T-cell (primary cell): ENCODE data around the gene TBCCD1. TPM values are rescaled to one million over a fixed set of nuclear protein-coding genes. Genes with fewer than 3 reads are reported as not detected.

Experiments
- ATAC-seq, 4 experiments: fragments of 200-7000 bp in 3 of 4; fragments of 150-1000 bp in 1 of 4; cut with Tn5 transposase; replicated peaks in 1 of 4; 1 replicate in 3 of 4; 2 replicates in 1 of 4; pipeline ENCODE4 v1.10.0; 2021; ENCODE audit warnings: moderate library complexity in 3 of 4, mild to moderate bottlenecking in 2 of 4, moderate number of reproducible peaks in 1 of 4
- CTCF ChIA-PET, 2 donors: fragments of 300-600 bp; sonication (Branson Sonifier 250); formaldehyde crosslinking; loops; one replicate each; lab custom pipeline; 2022; ENCODE audit warnings: antibody characterized with exemption in 2 of 2; lab: Charles Lee
- POLR2A ChIA-PET, 2 donors: fragments of 300-600 bp; sonication (Branson Sonifier 250); formaldehyde crosslinking; loops; one replicate each; lab custom pipeline; 2022; ENCODE audit warnings: antibody characterized with exemption in 2 of 2; lab: Charles Lee
- DNase-seq, 35 experiments: peaks; one replicate each; pipeline versions ENCODE4 v3.0.0 to v3.0.0-alpha.2; 2013 to 2023
- H3K27ac ChIP-seq: one replicate; pipeline ENCODE4 v1.5.1; 2013; ENCODE audit warnings: low read length
- H3K27me3 ChIP-seq, 2 experiments: replicated peaks in 1 of 2; 1 replicate in 1 of 2; 2 replicates in 1 of 2; pipeline versions ENCODE4 v1.6.1 to v1.7.0; 2013; ENCODE audit warnings: low read length in 1 of 2, mixed read lengths in 1 of 2; ENCODE audit not compliant: control insufficient read depth in 2 of 2, insufficient read depth in 2 of 2; ENCODE audit errors: extremely low read depth in 1 of 2
- H3K36me3 ChIP-seq, 2 donors: 1 replicate in 1 of 2; 2 replicates in 1 of 2; pipeline versions ENCODE4 v1.6.1 to v1.7.0; 2013; ENCODE audit warnings: low read length in 1 of 2; ENCODE audit not compliant: control insufficient read depth in 2 of 2, insufficient read depth in 1 of 2; ENCODE audit errors: extremely low read depth in 1 of 2
- H3K4me1 ChIP-seq, 2 experiments: 1 replicate in 1 of 2; 2 replicates in 1 of 2; pipeline versions ENCODE4 v1.6.1 to v1.7.0; 2013; ENCODE audit warnings: low read length in 2 of 2, mixed read lengths in 1 of 2; ENCODE audit not compliant: insufficient read depth in 2 of 2, control insufficient read depth in 1 of 2; ENCODE audit errors: extremely low read depth in 1 of 2
- H3K4me3 ChIP-seq, 2 donors: 1 replicate in 1 of 2; 2 replicates in 1 of 2; pipeline versions ENCODE4 v1.5.1 to v1.7.0; 2013; ENCODE audit warnings: mild to moderate bottlenecking in 2 of 2, low read length in 1 of 2, moderate library complexity in 1 of 2; ENCODE audit not compliant: control insufficient read depth in 1 of 2; ENCODE audit errors: extremely low read depth in 1 of 2
- H3K9me3 ChIP-seq: 2 replicates; pipeline ENCODE4 v1.7.0; 2013
- H3K27ac Mint-ChIP-seq, 2 donors: one replicate each; pipeline ENCODE4 v1.8.0; 2020 to 2021; ENCODE audit warnings: mild to moderate bottlenecking in 2 of 2, mixed read lengths in 2 of 2
- H3K27me3 Mint-ChIP-seq, 2 donors: one replicate each; pipeline ENCODE4 v1.8.0; 2021 to 2022; ENCODE audit warnings: mixed read lengths in 2 of 2
- H3K36me3 Mint-ChIP-seq: one replicate; pipeline ENCODE4 v1.8.0; 2021; ENCODE audit warnings: mixed read lengths
- H3K4me1 Mint-ChIP-seq, 3 donors: one replicate each; pipeline ENCODE4 v1.8.0; 2020 to 2022; ENCODE audit warnings: mixed read lengths in 3 of 3, mild to moderate bottlenecking in 1 of 3
- H3K4me3 Mint-ChIP-seq, 3 donors: one replicate each; pipeline ENCODE4 v1.8.0; 2020 to 2022; ENCODE audit warnings: mild to moderate bottlenecking in 3 of 3, mixed read lengths in 3 of 3, moderate library complexity in 3 of 3
- H3K9me3 Mint-ChIP-seq, 3 donors: one replicate each; pipeline ENCODE4 v1.8.0; 2020 to 2022; ENCODE audit warnings: mixed read lengths in 3 of 3
- WGBS: methylation state at CpG from one replicate; pipeline ENCODE4 v1.1.5; 2013; ENCODE audit warnings: missing lambda C conversion rate; ENCODE audit not compliant: insufficient coverage; 5-methylcytosine and 5-hydroxymethylcytosine counted together
- total RNA-seq, 35 experiments: library from RNA in 6 of 35; stranded (reverse) in 6 of 35; fragments of 120-200 nt in 1 of 35; gene quantifications; one replicate each; pipeline versions ENCODE4 v1.2.1 to v1.2.4 and lab custom pipeline; 2013 to 2026

The TBCCD1 gene
- total RNA-seq, 5 donors from 2014 or later (not counting 1 experiment from before 2014, with no cell fraction given) = 16.1 to 17.4 (median 16.5) TPM

- no peaks in the 10 kb centered on the region for H3K36me3 Mint-ChIP-seq
- CTCF ChIA-PET = no interaction called here
- H3K36me3 ChIP-seq = no peaks in the 10 kb centered on the region
- H3K27ac ChIP-seq = peak overlapping the region; percentile 41
- no peak overlapping the region for H3K4me3 ChIP-seq
- peaks cover 52 to 59% of the 10 kb centered on the region in 2 experiments for H3K4me1 ChIP-seq
- no peaks in the 10 kb centered on the region for H3K27me3 ChIP-seq
- POLR2A ChIA-PET = no interaction called here
- 0% methylated on average over 1 of the region's 4 CpGs for WGBS
- peak in 2 of 4 experiments; percentile 28 to 45 for ATAC-seq
- H3K4me3 Mint-ChIP-seq = peak overlapping the region in 1 of 3 donors; percentile 9
- no peaks in the 10 kb centered on the region for H3K9me3 ChIP-seq
- H3K4me1 Mint-ChIP-seq = peaks cover 50 to 64% (median 55%) of the 10 kb centered on the region in 3 donors
- peak overlapping the region; percentile 59 to 69 for H3K27ac Mint-ChIP-seq
- DNase-seq = peak in 32 of 35 experiments; percentile 11 to 56 (median 26)
- H3K27me3 Mint-ChIP-seq = no peaks in the 10 kb centered on the region
- no peaks in the 10 kb centered on the region for H3K9me3 Mint-ChIP-seq
Observed at GRCh38 chr3:186515125-186515524, 52.0 kb downstream of the TBCCD1 start.

- Mint-ChIP-seq H3K27ac (peak overlapping the region; percentile 59 to 69), H3K4me3 (peak overlapping the region in 1 of 3 donors; percentile 9), H3K27me3 (no peaks in the 10 kb centered on the region), H3K4me1 (peaks cover 48 to 60% (median 49%) of the 10 kb centered on the region in 3 donors), H3K9me3 (no peaks in the 10 kb centered on the region), H3K36me3 (no peaks in the 10 kb centered on the region)
- CTCF ChIA-PET = no interaction called here
- WGBS = 50% methylated on average over 1 of the region's 3 CpGs
- peak in 1 of 35 experiments; percentile 25 for DNase-seq
- ATAC-seq = no peak
- peak overlapping the region; percentile 41 for H3K27ac ChIP-seq
- no peaks in the 10 kb centered on the region for H3K27me3 ChIP-seq
- peaks cover 45 to 52% of the 10 kb centered on the region in 2 experiments for H3K4me1 ChIP-seq
- no peak overlapping the region for H3K4me3 ChIP-seq
- POLR2A ChIA-PET = no interaction called here
- no peaks in the 10 kb centered on the region for H3K9me3 ChIP-seq
- no peaks in the 10 kb centered on the region for H3K36me3 ChIP-seq
Observed at GRCh38 chr3:186514296-186515002, 52.7 kb downstream of the TBCCD1 start.

GRCh38 chr3:186513386-186513785, 53.8 kb downstream of the TBCCD1 start:
- Mint-ChIP-seq H3K27ac (no peak overlapping the region), H3K4me1 (peaks cover 38 to 49% (median 39%) of the 10 kb centered on the region in 3 donors), H3K9me3 (no peaks in the 10 kb centered on the region), H3K36me3 (no peaks in the 10 kb centered on the region), H3K27me3 (no peaks in the 10 kb centered on the region), H3K4me3 (no peak overlapping the region)
- H3K4me1 ChIP-seq = peaks cover 37 to 43% of the 10 kb centered on the region in 2 experiments
- CTCF ChIA-PET = interaction anchor here in 1 of 2 donors (0.6 kb wide), 1 partner anchor 529 kb away, joined by 6 read pairs; no protein-coding TSS in a partner anchor
- WGBS = 96% methylated on average over 5 of the region's 5 CpGs
- no peaks in the 10 kb centered on the region for H3K9me3 ChIP-seq
- POLR2A ChIA-PET = no interaction called here
- no peak for ATAC-seq
- H3K36me3 ChIP-seq = no peaks in the 10 kb centered on the region
- no peak for DNase-seq
- H3K27ac ChIP-seq = no peak overlapping the region
- peaks cover 0 to 4% of the 10 kb centered on the region in 2 experiments for H3K27me3 ChIP-seq
- no peak overlapping the region for H3K4me3 ChIP-seq

GRCh38 chr3:186512570-186513302, 54.4 kb downstream of the TBCCD1 start:
- Mint-ChIP-seq H3K27me3 (no peaks in the 10 kb centered on the region), H3K9me3 (no peaks in the 10 kb centered on the region), H3K36me3 (no peaks in the 10 kb centered on the region), H3K4me1 (peaks cover 31 to 43% (median 32%) of the 10 kb centered on the region in 3 donors), H3K4me3 (no peak overlapping the region), H3K27ac (no peak overlapping the region)
- no peak overlapping the region for H3K27ac ChIP-seq
- 72% methylated on average over 7 of the region's 9 CpGs for WGBS
- peaks cover 0 to 5% of the 10 kb centered on the region in 2 experiments for H3K27me3 ChIP-seq
- no peaks in the 10 kb centered on the region for H3K36me3 ChIP-seq
- peaks cover 30 to 36% of the 10 kb centered on the region in 2 experiments for H3K4me1 ChIP-seq
- no peak for DNase-seq
- POLR2A ChIA-PET = no interaction called here
- no peak overlapping the region for H3K4me3 ChIP-seq
- CTCF ChIA-PET = interaction anchor here in 1 of 2 donors (0.6 kb wide), 1 partner anchor 528 kb away, joined by 6 read pairs; no protein-coding TSS in a partner anchor
- H3K9me3 ChIP-seq = no peaks in the 10 kb centered on the region
- ATAC-seq = no peak

GRCh38 chr3:186511702-186512101, 55.4 kb downstream of the TBCCD1 start:
- peaks cover 23 to 34% (median 26%) of the 10 kb centered on the region in 3 donors for H3K4me1 Mint-ChIP-seq
- CTCF ChIA-PET = interaction anchor here (1.0 kb wide), 2 partner anchors 29 kb away, joined by 3 to 5 read pairs; no protein-coding TSS in a partner anchor

GRCh38 chr3:186511245-186511644, 55.9 kb downstream of the TBCCD1 start:
- DNase-seq = no peak
- CTCF ChIA-PET = interaction anchor here (1.0 kb wide), 2 partner anchors 29 kb away, joined by 3 to 5 read pairs; no protein-coding TSS in a partner anchor
- peaks cover 17 to 21% of the 10 kb centered on the region in 2 experiments for H3K4me1 ChIP-seq
- Mint-ChIP-seq H3K27ac (no peak overlapping the region), H3K36me3 (peaks cover 2% of the 10 kb centered on the region), H3K27me3 (no peaks in the 10 kb centered on the region), H3K4me1 (peaks cover 20 to 29% (median 21%) of the 10 kb centered on the region in 3 donors), H3K9me3 (no peaks in the 10 kb centered on the region), H3K4me3 (no peak overlapping the region)
- no peak overlapping the region for H3K4me3 ChIP-seq
- no peak overlapping the region for H3K27ac ChIP-seq
- ATAC-seq = no peak
- POLR2A ChIA-PET = no interaction called here
- WGBS = no CpG with 5 or more reads among the region's 4 CpGs
- H3K36me3 ChIP-seq = no peaks in the 10 kb centered on the region
- no peaks in the 10 kb centered on the region for H3K9me3 ChIP-seq
- H3K27me3 ChIP-seq = peaks cover 0 to 8% of the 10 kb centered on the region in 2 experiments

More at GRCh38 chr3:186511702-186512101, 55.4 kb downstream of the TBCCD1 start:
- H3K27me3 ChIP-seq = peaks cover 0 to 8% of the 10 kb centered on the region in 2 experiments
- H3K27ac ChIP-seq = no peak overlapping the region
- no peaks in the 10 kb centered on the region for H3K9me3 Mint-ChIP-seq
- no peaks in the 10 kb centered on the region for H3K36me3 ChIP-seq
- no peak overlapping the region for H3K4me3 Mint-ChIP-seq
- H3K27me3 Mint-ChIP-seq = no peaks in the 10 kb centered on the region
- H3K9me3 ChIP-seq = no peaks in the 10 kb centered on the region
- ATAC-seq (no peak), DNase-seq (no peak)
- no peak overlapping the region for H3K27ac Mint-ChIP-seq
- peaks cover 20 to 26% of the 10 kb centered on the region in 2 experiments for H3K4me1 ChIP-seq
- WGBS = 85% methylated on average over 5 of the region's 5 CpGs
- H3K36me3 Mint-ChIP-seq = no peaks in the 10 kb centered on the region
- H3K4me3 ChIP-seq = no peak overlapping the region
- POLR2A ChIA-PET = no interaction called here
